ENCODE results near the gene SLC10A7.

DNA sequence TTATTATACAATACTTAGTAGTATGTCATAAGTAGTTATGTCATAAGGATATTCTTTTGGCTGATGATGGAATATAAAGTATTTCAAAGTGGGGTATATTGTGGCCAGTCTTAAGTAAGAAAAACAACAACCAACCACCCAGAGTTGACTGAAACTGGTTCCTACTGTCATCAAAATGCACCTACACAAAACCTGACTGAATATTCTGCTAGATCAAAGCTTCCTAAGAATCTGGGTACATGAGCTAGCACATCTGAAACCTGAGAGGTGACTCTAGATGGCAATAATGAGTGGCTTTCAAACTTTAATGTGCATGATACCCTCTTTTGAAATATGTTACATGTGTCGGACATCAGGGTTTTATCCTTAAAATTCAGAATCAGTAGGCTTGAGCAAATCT lies 247.0 kb downstream of the SLC10A7 start:
- TF ChIP-seq POLR2AphosphoS5 (IDR thresholded peaks at IDR 0.05) (no peak), CTCF (IDR thresholded peaks at IDR 0.05) (no peak)
